ENCODE results near the gene SLC27A1. TPM values are rescaled to one million over a fixed set of nuclear protein-coding genes. Genes with fewer than 3 reads are reported as not detected.

Gene SLC27A1
- 17.4 and 17.8 TPM in 2 replicates for total RNA-seq

DNA sequence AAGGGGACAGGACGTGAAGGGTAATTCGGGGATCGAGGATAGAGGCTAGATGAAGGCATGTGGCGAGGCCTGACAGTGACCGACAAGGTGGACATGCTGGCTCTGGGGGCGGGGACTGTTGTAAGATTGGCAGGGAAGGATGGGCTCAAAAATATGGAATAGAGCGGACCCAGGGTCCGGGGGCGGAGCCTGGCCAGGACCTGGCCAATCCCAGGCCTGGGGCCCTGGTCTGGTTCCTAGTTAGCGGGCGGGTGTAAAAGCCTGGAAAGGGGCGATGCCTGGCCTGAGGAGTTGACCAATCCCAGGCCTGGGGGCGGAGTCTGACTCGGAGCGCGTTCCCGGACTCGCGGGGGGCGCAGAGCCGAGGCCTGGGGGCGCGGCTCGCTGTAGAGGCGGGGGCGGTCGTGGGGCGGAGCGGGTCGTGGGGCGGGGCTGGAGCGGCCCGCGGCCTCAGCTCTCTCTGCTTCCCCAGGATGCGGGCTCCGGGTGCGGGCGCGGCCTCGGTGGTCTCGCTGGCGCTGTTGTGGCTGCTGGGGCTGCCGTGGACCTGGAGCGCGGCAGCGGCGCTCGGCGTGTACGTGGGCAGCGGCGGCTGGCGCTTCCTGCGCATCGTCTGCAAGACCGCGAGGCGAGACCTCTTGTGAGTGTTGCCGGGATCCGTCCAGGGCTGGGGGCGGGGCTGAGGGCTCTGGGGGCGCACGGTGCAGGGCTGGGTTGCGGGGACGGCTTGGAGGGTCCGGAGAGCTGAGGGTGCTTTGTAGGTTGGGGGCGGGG, at the start of gene SLC27A1:
Gene SLC27A1, plus strand, starts transcription at position 457 of the 774 bp plus-strand sequence. Its CDS starts 17 bp downstream, at position 474.

DNA sequence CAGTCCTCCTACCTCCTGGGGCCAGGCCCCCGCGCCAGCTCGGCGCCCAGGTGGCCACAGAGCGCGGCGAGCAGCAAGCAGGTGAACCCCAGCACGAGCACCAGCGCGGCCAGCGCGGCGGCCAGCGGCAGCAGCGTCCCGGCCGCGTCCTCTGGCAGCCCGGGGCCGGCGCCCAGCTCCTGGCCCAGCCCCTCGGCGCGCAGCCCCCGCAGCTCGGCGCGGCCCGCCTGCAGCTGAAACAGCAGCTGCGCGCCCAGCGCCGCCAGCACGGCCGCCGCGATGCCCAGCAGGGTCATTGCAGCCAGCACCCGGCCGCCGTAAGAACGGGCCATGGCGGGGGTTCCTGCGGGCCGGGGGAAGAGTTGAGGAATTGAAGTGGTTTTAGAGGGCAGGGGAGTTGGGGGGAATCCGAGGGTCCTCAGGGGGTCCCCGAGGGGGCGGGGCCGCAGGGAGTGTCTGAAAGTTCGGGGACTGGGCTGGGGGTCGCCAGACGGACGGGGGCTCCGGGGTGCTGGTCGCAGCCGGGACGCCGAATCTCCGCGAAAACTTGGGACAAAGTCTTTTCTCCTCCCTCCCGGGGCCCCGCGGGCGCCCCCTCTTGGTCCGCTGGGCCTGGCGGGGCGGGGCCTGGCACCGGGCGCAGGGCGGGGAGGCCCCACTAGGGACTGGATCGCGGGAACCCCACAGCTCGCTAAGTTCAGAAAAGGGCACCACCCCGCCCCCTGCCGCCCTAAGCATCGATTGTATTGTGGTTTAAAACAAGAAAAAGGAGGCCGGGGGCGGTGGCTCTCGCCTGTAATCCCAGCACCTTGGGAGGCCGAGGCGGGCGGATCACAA, 22.0 kb upstream of the SLC27A1 start, which contains the start of gene TMEM221:
Gene TMEM221, minus strand, starts transcription at position 538 of the 837 bp plus-strand sequence. Its CDS starts 206 bp downstream, at position 332.

DNA sequence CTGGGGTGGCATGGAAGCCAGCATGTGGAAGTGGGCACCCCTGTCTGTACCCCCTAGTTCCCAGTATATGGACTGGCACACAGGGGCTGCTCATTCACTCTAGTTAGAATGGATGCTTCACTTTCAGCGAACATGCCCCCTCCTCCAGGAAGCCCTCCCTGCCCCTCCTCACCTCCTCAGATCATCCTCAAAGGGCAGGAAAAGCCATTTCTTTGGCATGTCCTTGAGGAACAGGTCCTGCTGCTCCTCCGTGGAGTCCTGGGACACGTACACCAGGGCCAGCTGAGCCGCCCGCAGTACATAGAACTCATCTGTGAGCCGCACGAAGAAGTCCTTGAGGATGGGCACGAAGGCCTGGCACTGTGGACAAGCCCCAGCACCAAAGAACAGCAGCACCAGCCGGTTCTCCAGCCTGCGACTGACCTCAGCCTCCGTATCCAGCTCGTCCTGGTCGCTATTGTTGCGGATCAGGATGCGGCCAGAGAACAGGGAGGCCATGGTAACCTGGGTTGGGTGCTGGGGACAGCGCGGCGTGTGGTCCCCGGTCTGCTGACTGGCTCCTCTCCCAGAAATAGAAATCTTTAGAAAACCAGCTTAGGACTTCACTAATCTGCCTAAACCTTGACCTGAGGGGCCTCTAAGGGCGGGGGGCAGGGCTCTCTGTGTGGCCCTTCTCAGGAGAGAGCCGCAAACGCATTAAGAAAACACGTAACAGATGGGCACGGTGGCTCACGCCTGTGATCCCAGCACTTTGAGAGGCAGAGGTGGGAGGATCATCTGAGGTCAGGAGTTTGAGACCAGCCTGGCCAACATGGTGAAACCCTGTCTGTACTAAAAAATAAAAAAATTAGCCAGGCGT, 9.7 kb upstream of the SLC27A1 start, which contains the start of gene NXNL1:
Gene NXNL1, minus strand, starts transcription at position 555 of the 859 bp plus-strand sequence. Its CDS starts 57 bp downstream, at position 498.

DNA sequence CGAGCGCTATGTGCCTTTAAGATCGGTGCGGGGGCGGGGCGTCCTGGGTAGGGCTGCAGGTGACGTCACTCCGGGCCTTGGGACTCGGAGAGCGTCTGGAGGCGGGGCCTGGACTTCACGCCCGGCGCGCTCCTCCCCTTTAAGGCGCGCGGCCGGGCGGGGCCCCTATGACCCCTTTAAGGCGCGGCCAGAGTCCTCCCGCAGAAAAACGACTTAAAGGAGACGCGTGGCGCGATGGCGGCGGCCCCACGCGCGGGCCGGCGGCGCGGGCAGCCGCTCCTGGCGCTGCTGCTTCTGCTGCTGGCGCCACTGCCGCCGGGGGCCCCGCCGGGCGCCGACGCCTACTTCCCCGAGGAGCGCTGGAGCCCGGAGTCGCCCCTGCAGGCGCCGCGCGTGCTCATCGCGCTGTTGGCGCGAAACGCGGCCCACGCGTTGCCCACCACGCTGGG, 85.2 kb downstream of the SLC27A1 start, which contains the start of gene COLGALT1:
Gene COLGALT1, plus strand, starts transcription at position 170 of the 449 bp plus-strand sequence. Its CDS starts 65 bp downstream, at position 235.

Other genes starting within 250 kb of the SLC27A1 start
- gene OCEL1, start 244.3 kb upstream of the SLC27A1 start, total RNA-seq = 4.3 and 5.3 TPM in 2 replicates
- gene NR2F6, start 224.6 kb upstream of the SLC27A1 start, total RNA-seq = 44.4 and 54.9 TPM in 2 replicates
- gene USHBP1, start 205.8 kb upstream of the SLC27A1 start, total RNA-seq = 0.05 TPM in 1 of 2 replicates, not detected in the other
- 75.2 and 78.1 TPM in 2 replicates for gene BABAM1, start 203.1 kb upstream of the SLC27A1 start, total RNA-seq
- 0.51 and 0.59 TPM in 2 replicates for gene ANKLE1, start 188.6 kb upstream of the SLC27A1 start, total RNA-seq
- gene ABHD8, start 167.1 kb upstream of the SLC27A1 start, total RNA-seq = 11.6 and 14.0 TPM in 2 replicates
- gene MRPL34, start 164.7 kb upstream of the SLC27A1 start, total RNA-seq = 21.4 and 23.2 TPM in 2 replicates
- 27.3 and 37.1 TPM in 2 replicates for gene DDA1, start 161.0 kb upstream of the SLC27A1 start, total RNA-seq
- 4.5 and 7.6 TPM in 2 replicates for gene ANO8, start 135.7 kb upstream of the SLC27A1 start, total RNA-seq
- 17.2 and 17.4 TPM in 2 replicates for gene GTPBP3, start 133.0 kb upstream of the SLC27A1 start, total RNA-seq
- not detected in 2 replicates for gene PLVAP, start 93.2 kb upstream of the SLC27A1 start, total RNA-seq
- gene CCDC194, start 76.3 kb upstream of the SLC27A1 start, total RNA-seq = not detected in 2 replicates
- gene BST2, start 64.9 kb upstream of the SLC27A1 start, total RNA-seq = 0.92 and 4.5 TPM in 2 replicates
- gene MVB12A, start 50.5 kb upstream of the SLC27A1 start, total RNA-seq = 32.3 and 41.0 TPM in 2 replicates
- gene TMEM221, start 21.9 kb upstream of the SLC27A1 start, total RNA-seq = under 0.01 TPM in 1 of 2 replicates, not detected in the other
- not detected in 2 replicates for gene NXNL1, start 9.6 kb upstream of the SLC27A1 start, total RNA-seq
- gene PGLS, start 41.1 kb downstream of the SLC27A1 start, total RNA-seq = 55.5 and 55.7 TPM in 2 replicates
- 140 and 222 TPM in 2 replicates for gene COLGALT1, start 85.1 kb downstream of the SLC27A1 start, total RNA-seq
- gene UNC13A, start 217.8 kb downstream of the SLC27A1 start, total RNA-seq = 0.30 and 0.97 TPM in 2 replicates
- gene MAP1S, start 249.0 kb downstream of the SLC27A1 start, total RNA-seq = 11.3 and 52.6 TPM in 2 replicates

All from smooth muscle cell of the umbilical artery (primary cell).